Measurements from ENCODE around the gene PPP2R5C.

The PPP2R5C gene

GRCh38 chr14:101950100-101950499 is 188.6 kb downstream of the PPP2R5C start:
- DNase-seq (ENCODE audit: low read depth), result no peak

- DNase-seq (ENCODE audit: low read depth), result no peak
Observed at GRCh38 chr14:101950516-101951215, 189.2 kb downstream of the PPP2R5C start.

- DNase-seq (ENCODE audit: low read depth), result no peak
Observed at GRCh38 chr14:101953151-101953550, 191.6 kb downstream of the PPP2R5C start.

- no peak for DNase-seq (ENCODE audit: low read depth)
Observed at GRCh38 chr14:101954501-101954900, 193.0 kb downstream of the PPP2R5C start.

GRCh38 chr14:101955695-101956161 is 194.2 kb downstream of the PPP2R5C start:
- no peak for DNase-seq (ENCODE audit: low read depth)

GRCh38 chr14:101956179-101956885 is 194.8 kb downstream of the PPP2R5C start:
- no peak for DNase-seq (ENCODE audit: low read depth)

- no peak for DNase-seq (ENCODE audit: low read depth)
Observed at GRCh38 chr14:101957406-101958234, 196.1 kb downstream of the PPP2R5C start.

- DNase-seq (ENCODE audit: low read depth), result no peak
Observed at GRCh38 chr14:101958418-101959180, 197.1 kb downstream of the PPP2R5C start.

GRCh38 chr14:101959277-101959676 is 197.8 kb downstream of the PPP2R5C start:
- no peak for DNase-seq (ENCODE audit: low read depth)

- DNase-seq (ENCODE audit: low read depth), result no peak
Observed at GRCh38 chr14:101960225-101960624, 198.7 kb downstream of the PPP2R5C start.

GRCh38 chr14:101961011-101961721 is 199.7 kb downstream of the PPP2R5C start:
- no peak for DNase-seq (ENCODE audit: low read depth)

GRCh38 chr14:101961746-101962502 is 200.4 kb downstream of the PPP2R5C start:
- no peak for DNase-seq (ENCODE audit: low read depth)

- DNase-seq (ENCODE audit: low read depth), result peak; percentile 81
Observed at GRCh38 chr14:101962503-101962874, 201.0 kb downstream of the PPP2R5C start.

GRCh38 chr14:101963052-101963451 is 201.5 kb downstream of the PPP2R5C start:
- no peak for DNase-seq (ENCODE audit: low read depth)

GRCh38 chr14:101963656-101964296 is 202.3 kb downstream of the PPP2R5C start:
- no peak for DNase-seq (ENCODE audit: low read depth)

GRCh38 chr14:101964297-101965180 is 203.0 kb downstream of the PPP2R5C start, which contains the start of gene DYNC1H1:
Gene DYNC1H1 (plus strand): TSS chr14:101964573. CDS start chr14:101964692, 119 bp downstream.
- peak; percentile 75 for DNase-seq (ENCODE audit: low read depth)

GRCh38 chr14:101965181-101965544 is 203.7 kb downstream of the PPP2R5C start:
- peak; percentile 52 for DNase-seq (ENCODE audit: low read depth)

- no peak for DNase-seq (ENCODE audit: low read depth)
Observed at GRCh38 chr14:101965770-101966722, 204.5 kb downstream of the PPP2R5C start.

All from GM04504 (cell line).